Kidney (tissue), 22 donors: ENCODE data around the gene BET1L. TPM values are rescaled to one million over a fixed set of nuclear protein-coding genes. Genes with fewer than 3 reads are reported as not detected.

Experiments
- DNase-seq, 5 donors: peaks; one replicate each; pipeline ENCODE4 v3.0.0-alpha.2; 2013 to 2020
- FAIRE-seq: peaks from 2 replicates; lab custom pipeline; 2012; peaks lifted over from hg19 to GRCh38; lab: Jason Lieb, UNC
- H3K27ac ChIP-seq, 2 donors: one replicate each; pipeline ENCODE4 v1.7.0; 2013; ENCODE audit warnings: low read depth in 2 of 2, low read length in 2 of 2, inconsistent platforms in 1 of 2
- H3K27me3 ChIP-seq: one replicate; pipeline ENCODE4 v1.7.1; 2013; ENCODE audit warnings: low read length, inconsistent platforms; ENCODE audit not compliant: control insufficient read depth, insufficient read depth
- H3K36me3 ChIP-seq, 3 donors: one replicate each; pipeline versions ENCODE4 v1.7.0 to v1.7.1; 2013; ENCODE audit warnings: low read length in 3 of 3, control low read depth in 1 of 3, inconsistent platforms in 1 of 3; ENCODE audit not compliant: insufficient read depth in 3 of 3, control insufficient read depth in 2 of 3
- H3K4me1 ChIP-seq, 3 donors: one replicate each; pipeline versions ENCODE4 v1.7.0 to v1.7.1; 2013; ENCODE audit warnings: low read length in 3 of 3, inconsistent platforms in 1 of 3, low read depth in 1 of 3; ENCODE audit not compliant: control insufficient read depth in 2 of 3, insufficient read depth in 2 of 3
- H3K4me3 ChIP-seq, 3 donors: one replicate each; pipeline versions ENCODE4 v1.7.0 to v1.8.1; 2013; ENCODE audit warnings: low read length in 3 of 3, control low read depth in 1 of 3, inconsistent platforms in 1 of 3
- H3K9ac ChIP-seq, 3 donors: one replicate each; pipeline versions ENCODE4 v1.7.0 to v1.7.1; 2013; ENCODE audit warnings: low read length in 3 of 3, control low read depth in 1 of 3, inconsistent platforms in 1 of 3
- H3K9me3 ChIP-seq, 3 donors: one replicate each; pipeline versions ENCODE4 v1.7.0 to v1.7.1; 2013; ENCODE audit warnings: low read length in 3 of 3, control low read depth in 1 of 3, inconsistent platforms in 1 of 3; ENCODE audit not compliant: control insufficient read depth in 2 of 3, insufficient read depth in 1 of 3
- intact Hi-C: fragments of 100-400 bp; cut with DNase I; formaldehyde crosslinking; loops from one replicate; pipeline ENCODE4 v1.11.1; 2022
- long read RNA-seq, 10 donors: library from polyadenylated mRNA in 1 of 10; unstranded in 1 of 10; transcript quantifications; one replicate each; pipeline ENCODE4 v2.0.0 and lab custom pipeline, GENCODE V29; 2021 to 2026
- polyA plus RNA-seq: library from polyadenylated mRNA; stranded (reverse); fragments of 350-450 nt; fragmentation: Illumina TruSeq; extraction: RNeasy Lipid Tissue Mini Kit (QIAGEN cat#74804); gene quantifications from one replicate; pipeline ENCODE4 v1.2.3, GENCODE V29; 2014; ENCODE audit warnings: low read depth, low replicate concordance; ENCODE audit not compliant: insufficient read depth
- total RNA-seq: library from RNA; stranded (reverse); fragmentation: NEBNext Ultra II Directional; extraction: Animal tissue kit (Norgen Biotek cat#: 25700); gene quantifications from one replicate; pipeline ENCODE4 v1.2.1, GENCODE V29; 2021
- TF ChIP-seq, protein P1 (sequence below): IDR thresholded peaks from 3 replicates; pipeline ENCODE4 v1.5.1; 2012; ENCODE audit warnings: mild to moderate bottlenecking, moderate library complexity, borderline replicate concordance; ENCODE audit not compliant: insufficient read depth; ENCODE audit errors: extremely low read depth
- donor health status: control.
- donor health status: control.
- donor health status: control.
- donor health status: control.
- donor health status: control.
- donor health status: DM: yes; HTN: yes; CAD: no.
- donor health status: Normal renal cell carcinoma (clear cell type).

Gene BET1L
- 56.5 TPM for total RNA-seq
- polyA plus RNA-seq, result 43.9 TPM
- long read RNA-seq, donor 1, transcript BET1L-203 (4 exons, 2,819 nt), result major isoform, 19 of 20 reads
- long read RNA-seq, donor 1, partial matches to known transcripts, result 0 of 20 reads
- long read RNA-seq, donor 1, other reads (novel, unspliced or antisense), result 0 of 20 reads
- long read RNA-seq, donor 2, transcript BET1L-203 (4 exons, 2,819 nt), result major isoform, 12 of 13 reads
- long read RNA-seq, donor 2, partial matches to known transcripts, result 0 of 13 reads
- long read RNA-seq, donor 2, other reads (novel, unspliced or antisense), result 0 of 13 reads
- long read RNA-seq, donor 3, transcript BET1L-203 (4 exons, 2,819 nt), result major isoform, 13 of 17 reads
- long read RNA-seq, donor 3, partial matches to known transcripts, result 0 of 17 reads
- long read RNA-seq, donor 3, other reads (novel, unspliced or antisense), result 0 of 17 reads
- long read RNA-seq, donor 4, transcript BET1L-203 (4 exons, 2,819 nt), result major isoform, 12 of 30 reads
- long read RNA-seq, donor 4, partial matches to known transcripts, result 5 of 30 reads
- long read RNA-seq, donor 4, other reads (novel, unspliced or antisense), result 13 of 30 reads
- long read RNA-seq, donor 5, partial matches to known transcripts, result 0 of 1 reads
- long read RNA-seq, donor 5, other reads (novel, unspliced or antisense), result 0 of 1 reads
- long read RNA-seq, donor 6, transcript BET1L-203 (4 exons, 2,819 nt), result major isoform, 6 of 6 reads
- long read RNA-seq, donor 6, partial matches to known transcripts, result 0 of 6 reads
- long read RNA-seq, donor 6, other reads (novel, unspliced or antisense), result 0 of 6 reads
- long read RNA-seq, donor 7, transcript BET1L-203 (4 exons, 2,819 nt), result major isoform, 6 of 33 reads
- long read RNA-seq, donor 7, partial matches to known transcripts, result 1 of 33 reads
- long read RNA-seq, donor 7, other reads (novel, unspliced or antisense), result 23 of 33 reads
- long read RNA-seq, donor 8, transcript BET1L-203 (4 exons, 2,819 nt), result major isoform, 13 of 15 reads
- long read RNA-seq, donor 8, partial matches to known transcripts, result 0 of 15 reads
- long read RNA-seq, donor 8, other reads (novel, unspliced or antisense), result 0 of 15 reads
- long read RNA-seq, donor 9, transcript BET1L-203 (4 exons, 2,819 nt), result major isoform, 5 of 6 reads
- long read RNA-seq, donor 9, partial matches to known transcripts, result 0 of 6 reads
- long read RNA-seq, donor 9, other reads (novel, unspliced or antisense), result 0 of 6 reads
- long read RNA-seq, donor 10, transcript BET1L-203 (4 exons, 2,819 nt), result major isoform, 13 of 15 reads
- long read RNA-seq, donor 10, partial matches to known transcripts, result 0 of 15 reads
- long read RNA-seq, donor 10, other reads (novel, unspliced or antisense), result 0 of 15 reads

GRCh38 chr11:207208-207862 lies at the start of gene BET1L, which contains the start of gene RIC8A:
Gene BET1L, minus strand, starts transcription at chr11:207399. Its CDS starts 78 bp downstream, at chr11:207321.
Gene RIC8A, plus strand, starts transcription at chr11:207708. Its CDS starts 1,147 bp downstream, at chr11:208855.
- Histone ChIP-seq H3K9ac (peak within 1 kb of the TSS; percentile 84 to 95 (median 88)), H3K4me1 (peaks cover 0 to 42% (median 17%) of the 10 kb centered on the region in 3 donors), H3K9me3 (no peaks in the 10 kb centered on the region), H3K27ac (peak within 1 kb of the TSS; percentile 97 to 99), H3K36me3 (peaks cover 2 to 51% (median 40%) of the 10 kb centered on the region in 3 donors), H3K4me3 (peak within 1 kb of the TSS; percentile 88 to 94 (median 93)), H3K27me3 (no peaks in the 10 kb centered on the region)
- DNase-seq, result peak; percentile 97 to 99 (median 98)
- TF ChIP-seq, protein P1, sequence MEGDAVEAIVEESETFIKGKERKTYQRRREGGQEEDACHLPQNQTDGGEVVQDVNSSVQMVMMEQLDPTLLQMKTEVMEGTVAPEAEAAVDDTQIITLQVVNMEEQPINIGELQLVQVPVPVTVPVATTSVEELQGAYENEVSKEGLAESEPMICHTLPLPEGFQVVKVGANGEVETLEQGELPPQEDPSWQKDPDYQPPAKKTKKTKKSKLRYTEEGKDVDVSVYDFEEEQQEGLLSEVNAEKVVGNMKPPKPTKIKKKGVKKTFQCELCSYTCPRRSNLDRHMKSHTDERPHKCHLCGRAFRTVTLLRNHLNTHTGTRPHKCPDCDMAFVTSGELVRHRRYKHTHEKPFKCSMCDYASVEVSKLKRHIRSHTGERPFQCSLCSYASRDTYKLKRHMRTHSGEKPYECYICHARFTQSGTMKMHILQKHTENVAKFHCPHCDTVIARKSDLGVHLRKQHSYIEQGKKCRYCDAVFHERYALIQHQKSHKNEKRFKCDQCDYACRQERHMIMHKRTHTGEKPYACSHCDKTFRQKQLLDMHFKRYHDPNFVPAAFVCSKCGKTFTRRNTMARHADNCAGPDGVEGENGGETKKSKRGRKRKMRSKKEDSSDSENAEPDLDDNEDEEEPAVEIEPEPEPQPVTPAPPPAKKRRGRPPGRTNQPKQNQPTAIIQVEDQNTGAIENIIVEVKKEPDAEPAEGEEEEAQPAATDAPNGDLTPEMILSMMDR, result no peak
- peak; percentile 89 for FAIRE-seq
- intact Hi-C loops, result no loop called here

DNA sequence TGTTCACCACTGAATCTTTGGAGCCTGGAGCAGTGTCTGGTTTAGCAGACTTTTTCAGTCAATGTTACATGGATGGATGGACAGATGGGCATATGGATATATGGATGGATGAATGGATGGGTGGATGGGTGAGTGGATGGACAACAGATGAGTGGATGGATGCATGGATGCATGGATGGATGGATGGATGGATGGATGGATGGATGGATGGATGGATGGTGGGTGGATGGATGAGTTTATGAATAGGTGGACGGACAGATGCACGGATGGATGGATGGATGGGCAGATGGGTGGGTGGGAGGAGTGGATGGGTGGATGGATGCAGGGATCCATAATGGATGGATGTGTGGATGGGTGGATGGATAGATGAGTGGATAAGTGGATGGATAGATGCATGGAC lies 48.6 kb upstream of the BET1L start:
- TF ChIP-seq, protein P1, result no peak
- no peak overlapping the region for H3K4me3 ChIP-seq
- H3K36me3 ChIP-seq, result peaks cover 0 to 16% (median 10%) of the 10 kb centered on the region in 3 donors
- no peaks in the 10 kb centered on the region for H3K27me3 ChIP-seq
- DNase-seq, result no peak
- no peaks in the 10 kb centered on the region for H3K4me1 ChIP-seq
- no peak overlapping the region for H3K27ac ChIP-seq
- intact Hi-C loops, result no loop called here
- no peak for FAIRE-seq
- H3K9me3 ChIP-seq, result no peaks in the 10 kb centered on the region
- no peak overlapping the region for H3K9ac ChIP-seq

DNA sequence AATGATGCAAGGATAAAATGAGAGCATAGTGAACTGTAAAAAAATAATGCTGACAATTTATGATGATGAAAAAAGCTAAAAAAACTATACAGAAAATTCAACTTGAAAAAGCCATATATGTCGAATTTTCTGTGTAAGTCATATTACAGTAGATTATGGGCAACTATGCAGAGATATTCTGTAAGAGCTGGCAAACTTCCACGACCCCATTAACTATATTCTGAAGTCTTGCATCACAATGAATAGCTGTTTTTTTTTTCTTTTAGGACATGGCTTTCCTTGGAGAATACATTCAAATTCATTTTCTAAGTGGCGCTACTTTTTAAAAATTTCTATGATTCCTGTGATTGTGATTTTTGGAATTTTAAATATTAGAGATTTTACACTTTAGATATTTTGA lies 48.0 kb upstream of the BET1L start:
- DNase-seq (no peak), FAIRE-seq (no peak)
- intact Hi-C loops, result no loop called here
- H3K27me3 ChIP-seq, result no peaks in the 10 kb centered on the region
- H3K4me3 ChIP-seq, result no peak overlapping the region
- peaks cover 0 to 16% (median 15%) of the 10 kb centered on the region in 3 donors for H3K36me3 ChIP-seq
- TF ChIP-seq, protein P1, result no peak
- no peak overlapping the region for H3K27ac ChIP-seq
- no peaks in the 10 kb centered on the region for H3K9me3 ChIP-seq
- no peaks in the 10 kb centered on the region for H3K4me1 ChIP-seq
- no peak overlapping the region for H3K9ac ChIP-seq
